IPS DF 4.7 (cell line): Measurements from ENCODE around the gene MACF1.

Source experiments
- DNase-seq: peaks from one replicate; pipeline ENCODE4 v3.0.0-alpha.2; 2013; ENCODE audit warnings: low spot score; ENCODE audit errors: extremely low read depth

MACF1 gene

GRCh38 chr1:39261712-39262221 lies 57.3 kb downstream of the MACF1 start:
- DNase-seq: no peak

- no peak for DNase-seq
These were observed 58.3 kb downstream of the MACF1 start for GRCh38 chr1:39262802-39263201.

- DNase-seq: no peak
These were observed 61.8 kb downstream of the MACF1 start for GRCh38 chr1:39266269-39266668.

- DNase-seq: no peak
These were observed 62.3 kb downstream of the MACF1 start for GRCh38 chr1:39266792-39267191.

- no peak for DNase-seq
These were observed 63.7 kb downstream of the MACF1 start for GRCh38 chr1:39268112-39268581.

GRCh38 chr1:39268906-39269305 lies 64.4 kb downstream of the MACF1 start:
- peak; percentile 53 for DNase-seq

GRCh38 chr1:39269349-39269748 lies 64.9 kb downstream of the MACF1 start:
- no peak for DNase-seq

- DNase-seq: no peak
These were observed 65.4 kb downstream of the MACF1 start for GRCh38 chr1:39269791-39270342.

- no peak for DNase-seq
These were observed 65.9 kb downstream of the MACF1 start for GRCh38 chr1:39270368-39270767.

- DNase-seq: no peak
These were observed 67.7 kb downstream of the MACF1 start for GRCh38 chr1:39272027-39272797.

GRCh38 chr1:39272798-39273469 lies 68.4 kb downstream of the MACF1 start:
- DNase-seq: no peak

- no peak for DNase-seq
These were observed 71.5 kb downstream of the MACF1 start for GRCh38 chr1:39275836-39276507.

GRCh38 chr1:39277879-39278278 lies 73.4 kb downstream of the MACF1 start:
- no peak for DNase-seq

- no peak for DNase-seq
These were observed 78.2 kb downstream of the MACF1 start for GRCh38 chr1:39282537-39283216.

GRCh38 chr1:39283858-39284257 lies 79.4 kb downstream of the MACF1 start:
- no peak for DNase-seq

GRCh38 chr1:39287541-39287940 lies 83.0 kb downstream of the MACF1 start:
- no peak for DNase-seq

- no peak for DNase-seq
These were observed 84.4 kb downstream of the MACF1 start for GRCh38 chr1:39288735-39289465.

- no peak for DNase-seq
These were observed 87.9 kb downstream of the MACF1 start for GRCh38 chr1:39292401-39292800.

GRCh38 chr1:39293375-39294070 lies 89.0 kb downstream of the MACF1 start:
- DNase-seq: no peak

GRCh38 chr1:39294531-39294930 lies 90.0 kb downstream of the MACF1 start:
- no peak for DNase-seq
